ENCODE results near the gene SH3D19.

SH3D19 gene

GRCh38 chr4:151227731-151228130 lies 97.7 kb downstream of the SH3D19 start:
- Histone ChIP-seq H3K9me3 (ENCODE audit: insufficient read depth, low read length) (no peaks in the 10 kb centered on the region), H3K27me3 (ENCODE audit: low read length) (no peaks in the 10 kb centered on the region), H2AFZ (ENCODE audit: low read depth, low read length, severe bottlenecking) (no peak overlapping the region), H3K4me3 (ENCODE audit: insufficient read depth, low read length, poor library complexity, severe bottlenecking) (no peak overlapping the region), H3K27ac (ENCODE audit: low read depth, low read length) (no peak overlapping the region), H3K4me2 (ENCODE audit: low read depth, low read length, poor library complexity, severe bottlenecking) (no peak overlapping the region), H3K9ac (ENCODE audit: low read length) (no peak overlapping the region), H3K9me2 (replicated peaks; ENCODE audit: insufficient read depth, low read length) (no peaks in the 10 kb centered on the region), H3K79me2 (ENCODE audit: insufficient read depth, low read length) (no peaks in the 10 kb centered on the region), H3K36me3 (ENCODE audit: low read length) (no peaks in the 10 kb centered on the region), H4K20me1 (ENCODE audit: low read depth, low read length) (no peaks in the 10 kb centered on the region), H3F3A (ENCODE audit: insufficient read depth) (no peaks in the 10 kb centered on the region)
- TF ChIP-seq EZH2phosphoT487 (conservative IDR thresholded peaks at IDR 0.05; ENCODE audit: low read length): no peak

GRCh38 chr4:151227172-151227571 lies 98.2 kb downstream of the SH3D19 start:
- Histone ChIP-seq H2AFZ (ENCODE audit: low read depth, low read length, severe bottlenecking) (no peak overlapping the region), H3K27me3 (ENCODE audit: low read length) (no peaks in the 10 kb centered on the region), H3K27ac (ENCODE audit: low read depth, low read length) (no peak overlapping the region), H3K36me3 (ENCODE audit: low read length) (no peaks in the 10 kb centered on the region), H3F3A (ENCODE audit: insufficient read depth) (no peaks in the 10 kb centered on the region), H3K9me2 (replicated peaks; ENCODE audit: insufficient read depth, low read length) (no peaks in the 10 kb centered on the region), H3K79me2 (ENCODE audit: insufficient read depth, low read length) (no peaks in the 10 kb centered on the region), H3K4me2 (ENCODE audit: low read depth, low read length, poor library complexity, severe bottlenecking) (no peak overlapping the region), H3K9ac (ENCODE audit: low read length) (no peak overlapping the region), H3K9me3 (ENCODE audit: insufficient read depth, low read length) (no peaks in the 10 kb centered on the region), H3K4me3 (ENCODE audit: insufficient read depth, low read length, poor library complexity, severe bottlenecking) (no peak overlapping the region), H4K20me1 (ENCODE audit: low read depth, low read length) (no peaks in the 10 kb centered on the region)
- TF ChIP-seq CTCF (IDR thresholded peaks at IDR 0.05; ENCODE audit: insufficient read depth, low read length, poor library complexity, severe bottlenecking) (no peak), EZH2phosphoT487 (conservative IDR thresholded peaks at IDR 0.05; ENCODE audit: low read length) (no peak)

- no peaks in the 10 kb centered on the region for H4K20me1 ChIP-seq (ENCODE audit: low read depth, low read length)
- no peaks in the 10 kb centered on the region for H3K36me3 ChIP-seq (ENCODE audit: low read length)
- H3K9me3 ChIP-seq (ENCODE audit: insufficient read depth, low read length): no peaks in the 10 kb centered on the region
- H3F3A ChIP-seq (ENCODE audit: insufficient read depth): no peaks in the 10 kb centered on the region
- H3K79me2 ChIP-seq (ENCODE audit: insufficient read depth, low read length): no peaks in the 10 kb centered on the region
- H3K4me2 ChIP-seq (ENCODE audit: low read depth, low read length, poor library complexity, severe bottlenecking): no peak overlapping the region
- no peak overlapping the region for H3K27ac ChIP-seq (ENCODE audit: low read depth, low read length)
- H3K27me3 ChIP-seq (ENCODE audit: low read length): no peaks in the 10 kb centered on the region
- H3K4me3 ChIP-seq (ENCODE audit: insufficient read depth, low read length, poor library complexity, severe bottlenecking): no peak overlapping the region
- TF ChIP-seq EZH2phosphoT487 (conservative IDR thresholded peaks at IDR 0.05; ENCODE audit: low read length) (no peak), CTCF (IDR thresholded peaks at IDR 0.05; ENCODE audit: insufficient read depth, low read length, poor library complexity, severe bottlenecking) (no peak)
- H3K9ac ChIP-seq (ENCODE audit: low read length): no peak overlapping the region
- no peaks in the 10 kb centered on the region for H3K9me2 ChIP-seq (replicated peaks; ENCODE audit: insufficient read depth, low read length)
- no peak overlapping the region for H2AFZ ChIP-seq (ENCODE audit: low read depth, low read length, severe bottlenecking)
Observed at GRCh38 chr4:151226004-151226932, 99.1 kb downstream of the SH3D19 start.

GRCh38 chr4:151223465-151223864 lies 101.9 kb downstream of the SH3D19 start:
- H4K20me1 ChIP-seq (ENCODE audit: low read depth, low read length): no peaks in the 10 kb centered on the region
- no peak overlapping the region for H3K27ac ChIP-seq (ENCODE audit: low read depth, low read length)
- no peaks in the 10 kb centered on the region for H3K9me3 ChIP-seq (ENCODE audit: insufficient read depth, low read length)
- H3K9me2 ChIP-seq (replicated peaks; ENCODE audit: insufficient read depth, low read length): no peaks in the 10 kb centered on the region
- no peak for TF ChIP-seq CTCF (IDR thresholded peaks at IDR 0.05; ENCODE audit: insufficient read depth, low read length, poor library complexity, severe bottlenecking)
- no peak for TF ChIP-seq EZH2phosphoT487 (conservative IDR thresholded peaks at IDR 0.05; ENCODE audit: low read length)
- no peak overlapping the region for H3K9ac ChIP-seq (ENCODE audit: low read length)
- no peaks in the 10 kb centered on the region for H3F3A ChIP-seq (ENCODE audit: insufficient read depth)
- H2AFZ ChIP-seq (ENCODE audit: low read depth, low read length, severe bottlenecking): no peak overlapping the region
- no peak overlapping the region for H3K4me2 ChIP-seq (ENCODE audit: low read depth, low read length, poor library complexity, severe bottlenecking)
- no peaks in the 10 kb centered on the region for H3K36me3 ChIP-seq (ENCODE audit: low read length)
- H3K27me3 ChIP-seq (ENCODE audit: low read length): no peaks in the 10 kb centered on the region
- H3K4me3 ChIP-seq (ENCODE audit: insufficient read depth, low read length, poor library complexity, severe bottlenecking): no peak overlapping the region
- no peaks in the 10 kb centered on the region for H3K79me2 ChIP-seq (ENCODE audit: insufficient read depth, low read length)
